ENCODE measurements around the gene NID1.

GRCh38 chr1:236009857-236010256 lies 55.0 kb downstream of the NID1 start:
- TF ChIP-seq, protein P1, sequence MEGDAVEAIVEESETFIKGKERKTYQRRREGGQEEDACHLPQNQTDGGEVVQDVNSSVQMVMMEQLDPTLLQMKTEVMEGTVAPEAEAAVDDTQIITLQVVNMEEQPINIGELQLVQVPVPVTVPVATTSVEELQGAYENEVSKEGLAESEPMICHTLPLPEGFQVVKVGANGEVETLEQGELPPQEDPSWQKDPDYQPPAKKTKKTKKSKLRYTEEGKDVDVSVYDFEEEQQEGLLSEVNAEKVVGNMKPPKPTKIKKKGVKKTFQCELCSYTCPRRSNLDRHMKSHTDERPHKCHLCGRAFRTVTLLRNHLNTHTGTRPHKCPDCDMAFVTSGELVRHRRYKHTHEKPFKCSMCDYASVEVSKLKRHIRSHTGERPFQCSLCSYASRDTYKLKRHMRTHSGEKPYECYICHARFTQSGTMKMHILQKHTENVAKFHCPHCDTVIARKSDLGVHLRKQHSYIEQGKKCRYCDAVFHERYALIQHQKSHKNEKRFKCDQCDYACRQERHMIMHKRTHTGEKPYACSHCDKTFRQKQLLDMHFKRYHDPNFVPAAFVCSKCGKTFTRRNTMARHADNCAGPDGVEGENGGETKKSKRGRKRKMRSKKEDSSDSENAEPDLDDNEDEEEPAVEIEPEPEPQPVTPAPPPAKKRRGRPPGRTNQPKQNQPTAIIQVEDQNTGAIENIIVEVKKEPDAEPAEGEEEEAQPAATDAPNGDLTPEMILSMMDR (IDR thresholded peaks at IDR 0.05), result no peak
- no peak for TF ChIP-seq POLR2A (IDR thresholded peaks at IDR 0.05)
